ENCODE results near the gene MTX1. TPM values are rescaled to one million over a fixed set of nuclear protein-coding genes. Genes with fewer than 3 reads are reported as not detected.

The MTX1 gene
- total RNA-seq, 4 donors from 2014 or later: 33.2 to 45.2 (median 36.5) TPM

DNA sequence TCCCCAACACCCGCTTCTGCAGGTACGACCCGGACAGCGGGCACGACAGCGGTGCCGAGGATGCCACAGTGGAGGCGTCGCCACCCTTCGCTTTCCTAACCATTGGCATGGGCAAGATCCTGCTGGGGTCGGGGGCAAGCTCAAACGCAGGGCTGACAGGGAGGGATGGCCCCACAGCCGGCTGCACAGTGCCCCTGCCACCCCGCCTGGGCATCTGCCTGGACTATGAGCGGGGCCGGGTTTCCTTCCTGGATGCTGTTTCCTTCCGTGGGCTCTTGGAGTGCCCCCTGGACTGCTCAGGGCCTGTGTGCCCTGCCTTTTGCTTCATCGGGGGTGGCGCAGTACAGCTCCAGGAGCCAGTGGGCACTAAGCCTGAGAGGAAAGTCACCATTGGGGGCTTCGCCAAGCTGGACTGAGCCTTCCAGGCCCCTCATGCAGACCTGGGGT is 24.7 kb upstream of the MTX1 start:
- Histone ChIP-seq H3K27me3 (no peaks in the 10 kb centered on the region), H3K4me1 (peaks cover 7 to 21% (median 13%) of the 10 kb centered on the region in 4 donors), H3K36me3 (no peaks in the 10 kb centered on the region), H3K4me3 (no peak overlapping the region), H3K27ac (no peak overlapping the region), H3K9me3 (no peaks in the 10 kb centered on the region)
- no peak for TF ChIP-seq POLR2A (IDR thresholded peaks at IDR 0.05)
- TF ChIP-seq, protein P1, sequence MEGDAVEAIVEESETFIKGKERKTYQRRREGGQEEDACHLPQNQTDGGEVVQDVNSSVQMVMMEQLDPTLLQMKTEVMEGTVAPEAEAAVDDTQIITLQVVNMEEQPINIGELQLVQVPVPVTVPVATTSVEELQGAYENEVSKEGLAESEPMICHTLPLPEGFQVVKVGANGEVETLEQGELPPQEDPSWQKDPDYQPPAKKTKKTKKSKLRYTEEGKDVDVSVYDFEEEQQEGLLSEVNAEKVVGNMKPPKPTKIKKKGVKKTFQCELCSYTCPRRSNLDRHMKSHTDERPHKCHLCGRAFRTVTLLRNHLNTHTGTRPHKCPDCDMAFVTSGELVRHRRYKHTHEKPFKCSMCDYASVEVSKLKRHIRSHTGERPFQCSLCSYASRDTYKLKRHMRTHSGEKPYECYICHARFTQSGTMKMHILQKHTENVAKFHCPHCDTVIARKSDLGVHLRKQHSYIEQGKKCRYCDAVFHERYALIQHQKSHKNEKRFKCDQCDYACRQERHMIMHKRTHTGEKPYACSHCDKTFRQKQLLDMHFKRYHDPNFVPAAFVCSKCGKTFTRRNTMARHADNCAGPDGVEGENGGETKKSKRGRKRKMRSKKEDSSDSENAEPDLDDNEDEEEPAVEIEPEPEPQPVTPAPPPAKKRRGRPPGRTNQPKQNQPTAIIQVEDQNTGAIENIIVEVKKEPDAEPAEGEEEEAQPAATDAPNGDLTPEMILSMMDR (IDR thresholded peaks at IDR 0.05): no peak
- DNase-seq: no peak

DNA sequence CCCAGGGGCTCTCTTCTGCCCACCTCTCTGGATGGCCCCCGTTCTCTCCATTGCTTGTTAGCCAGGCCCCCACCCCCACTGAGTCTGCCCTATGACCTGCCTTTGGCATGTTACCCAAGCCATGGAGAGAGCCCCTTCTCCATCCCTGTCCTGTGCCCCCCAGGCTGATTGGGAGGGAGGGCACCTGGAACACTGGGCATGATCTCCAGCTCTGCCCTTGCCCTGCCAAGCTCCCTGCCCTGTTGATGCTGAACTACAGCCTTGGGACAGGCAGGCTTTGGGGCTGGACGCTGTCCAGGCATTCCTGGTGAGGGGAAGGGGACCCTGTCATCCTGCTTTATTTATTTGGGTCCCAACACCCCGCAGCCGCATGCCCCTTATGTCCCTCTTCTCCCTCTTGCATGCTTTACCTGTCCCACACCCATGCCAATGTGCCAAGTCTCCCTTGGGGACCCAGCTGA is 24.1 kb upstream of the MTX1 start:
- Histone ChIP-seq H3K4me1 (peaks cover 7 to 21% (median 13%) of the 10 kb centered on the region in 4 donors), H3K4me3 (no peak overlapping the region), H3K27me3 (no peaks in the 10 kb centered on the region), H3K27ac (peak overlapping the region in 2 of 4 donors; percentile 48 to 60), H3K9me3 (no peaks in the 10 kb centered on the region), H3K36me3 (no peaks in the 10 kb centered on the region)
- TF ChIP-seq, protein P1 (IDR thresholded peaks at IDR 0.05): no peak
- no peak for TF ChIP-seq POLR2A (IDR thresholded peaks at IDR 0.05)
- no peak for DNase-seq

DNA sequence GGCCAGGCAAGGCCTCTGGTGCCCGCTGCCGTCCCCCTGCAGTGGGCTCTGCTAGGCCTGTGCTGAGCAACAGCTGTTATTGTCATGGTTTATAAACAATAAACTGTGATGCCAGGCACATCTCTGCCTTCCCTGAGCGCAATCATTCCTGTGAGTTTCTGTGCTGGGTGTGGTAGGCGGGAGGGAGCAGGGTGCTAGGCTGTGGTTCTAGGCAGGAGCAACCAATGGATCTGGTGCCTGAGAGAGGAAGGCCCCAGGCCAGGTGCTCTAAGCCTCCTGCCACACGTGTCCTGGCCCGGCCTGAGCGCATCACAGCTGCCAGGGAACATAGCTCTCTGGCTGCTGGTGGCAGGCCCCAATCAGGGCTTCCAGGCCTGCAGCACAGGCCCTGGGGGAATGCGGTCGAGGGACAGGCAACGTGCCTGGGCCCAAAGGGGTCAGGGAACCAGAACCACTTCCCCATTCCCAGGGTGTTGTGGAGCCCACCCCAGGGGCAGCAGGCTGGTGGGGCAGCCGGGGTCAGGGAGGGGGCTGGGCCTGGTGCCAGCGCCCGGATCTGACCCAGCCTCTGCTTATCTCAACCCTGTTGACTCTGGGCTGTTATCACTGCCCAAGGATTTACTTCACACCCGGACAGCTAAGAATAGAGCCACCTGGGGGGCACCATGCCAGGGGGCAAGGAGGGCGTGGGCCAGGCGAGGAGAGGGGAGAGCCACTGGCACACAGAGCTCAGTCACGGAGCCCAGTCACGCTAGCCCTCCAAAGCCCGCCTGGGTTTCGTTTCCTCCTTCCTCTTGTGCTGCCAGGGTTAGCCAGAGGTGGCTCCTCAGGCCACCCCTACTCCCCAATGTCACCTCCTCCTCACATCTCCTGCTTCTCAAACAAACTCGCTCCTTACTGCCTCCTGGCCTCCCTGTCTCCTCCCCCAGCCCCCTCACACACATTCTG is 23.4 kb upstream of the MTX1 start:
- Histone ChIP-seq H3K36me3 (no peaks in the 10 kb centered on the region), H3K4me1 (peaks cover 7 to 21% (median 13%) of the 10 kb centered on the region in 4 donors), H3K27me3 (no peaks in the 10 kb centered on the region), H3K27ac (peak overlapping the region; percentile 8 to 60 (median 31)), H3K9me3 (no peaks in the 10 kb centered on the region), H3K4me3 (no peak overlapping the region)
- peak; percentile 70 to 77 (median 72) for DNase-seq
- no peak for TF ChIP-seq POLR2A (IDR thresholded peaks at IDR 0.05)
- TF ChIP-seq, protein P1 (IDR thresholded peaks at IDR 0.05): no peak

DNA sequence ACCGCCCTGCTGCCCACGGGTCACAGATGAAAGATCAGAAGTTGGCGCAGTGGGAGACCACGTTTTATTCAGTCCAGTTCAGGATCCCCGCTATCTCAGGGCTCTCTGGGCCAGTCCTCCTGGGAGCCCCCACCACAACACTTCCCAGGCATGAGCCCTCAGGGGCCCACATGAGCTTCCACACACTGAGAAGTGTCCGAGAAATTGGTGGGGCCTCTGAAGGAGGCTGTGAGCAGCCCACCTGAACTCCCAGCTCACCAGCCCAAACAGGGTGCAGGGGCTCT is 22.8 kb upstream of the MTX1 start:
- Histone ChIP-seq H3K4me3 (no peak overlapping the region), H3K9me3 (no peaks in the 10 kb centered on the region), H3K36me3 (no peaks in the 10 kb centered on the region), H3K27me3 (no peaks in the 10 kb centered on the region), H3K27ac (peak overlapping the region in 2 of 4 donors; percentile 48 to 60), H3K4me1 (peaks cover 7 to 21% (median 13%) of the 10 kb centered on the region in 4 donors)
- TF ChIP-seq, protein P1 (IDR thresholded peaks at IDR 0.05): no peak
- TF ChIP-seq POLR2A (IDR thresholded peaks at IDR 0.05): no peak
- no peak for DNase-seq

DNA sequence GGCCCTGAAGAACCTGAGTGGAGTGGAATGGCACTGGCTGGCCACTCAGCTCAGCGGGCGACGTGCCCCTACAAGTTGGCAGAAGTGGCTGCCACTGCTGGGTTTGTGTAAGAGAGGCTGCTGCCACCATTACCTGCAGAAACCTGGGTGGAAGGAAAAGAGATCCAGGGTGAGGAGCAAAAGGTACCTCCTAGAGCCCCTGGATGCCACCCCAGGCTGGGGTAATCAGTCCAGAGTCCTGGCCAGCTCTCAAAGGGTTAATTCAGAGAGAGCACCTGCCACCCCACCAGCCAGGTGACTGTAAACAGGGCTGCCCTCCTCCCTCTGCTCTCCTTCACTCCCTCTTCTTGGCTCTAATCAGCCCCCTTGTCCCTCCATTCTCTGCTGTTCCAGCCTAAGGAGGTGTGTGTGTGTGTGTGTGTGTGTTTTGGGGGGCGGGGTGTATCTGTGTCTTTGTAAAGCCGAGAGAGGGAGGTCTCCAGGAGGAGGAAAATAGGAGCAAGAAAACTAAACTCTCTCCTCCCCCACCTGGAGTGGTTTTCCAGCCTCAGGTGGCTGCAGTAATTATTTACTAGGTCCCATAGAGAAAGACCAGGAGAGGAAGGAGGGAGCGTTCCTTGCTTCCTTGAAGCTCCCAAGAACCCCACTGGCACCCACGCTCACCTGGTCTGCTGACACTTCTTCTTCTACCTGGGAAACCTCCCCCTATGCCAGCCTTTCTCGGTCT is 22.3 kb upstream of the MTX1 start:
- peak in 1 of 3 donors; percentile 42 for DNase-seq
- H3K36me3 ChIP-seq: no peaks in the 10 kb centered on the region

More for the DNA sequence above, 22.3 kb upstream of the MTX1 start:
- no peaks in the 10 kb centered on the region for H3K27me3 ChIP-seq
- peak overlapping the region in 1 of 4 donors; percentile 60 for H3K27ac ChIP-seq
- H3K4me3 ChIP-seq: no peak overlapping the region
- peaks cover 7 to 21% (median 13%) of the 10 kb centered on the region in 4 donors for H3K4me1 ChIP-seq
- H3K9me3 ChIP-seq: no peaks in the 10 kb centered on the region
- TF ChIP-seq, protein P1 (IDR thresholded peaks at IDR 0.05): no peak
- no peak for TF ChIP-seq POLR2A (IDR thresholded peaks at IDR 0.05)

Data from Peyer's patch (tissue), 4 donors.